Osteoblast (primary cell): ENCODE measurements around the gene KIF1B. TPM values are rescaled to one million over a fixed set of nuclear protein-coding genes. Genes with fewer than 3 reads are reported as not detected.

Experiments
- DNase-seq: peaks from one replicate; pipeline ENCODE4 v3.0.0; 2011; ENCODE audit warnings: low spot score, mixed read lengths; ENCODE audit not compliant: insufficient read length; ENCODE audit errors: missing footprints
- H2AFZ ChIP-seq: 2 replicates; pipeline ENCODE4 v1.6.0; 2011; ENCODE audit warnings: mild to moderate bottlenecking, low read length
- H3K27ac ChIP-seq: 2 replicates; pipeline ENCODE4 v1.5.1; 2011; ENCODE audit warnings: mild to moderate bottlenecking, low read depth, low read length, moderate library complexity
- H3K27me3 ChIP-seq: 2 replicates; pipeline ENCODE4 v1.6.0; 2012; ENCODE audit warnings: mild to moderate bottlenecking, control low read depth, inconsistent platforms, low read length, moderate library complexity; ENCODE audit not compliant: insufficient read depth
- H3K36me3 ChIP-seq: 2 replicates; pipeline ENCODE4 v1.5.1; 2011; ENCODE audit warnings: mild to moderate bottlenecking, low read length, control low read depth, moderate library complexity; ENCODE audit not compliant: insufficient read depth
- H3K4me1 ChIP-seq: 2 replicates; pipeline ENCODE4 v1.5.1; 2011; ENCODE audit warnings: mild to moderate bottlenecking, low read length, control low read depth, moderate library complexity; ENCODE audit not compliant: insufficient read depth
- H3K4me2 ChIP-seq: 2 replicates; pipeline ENCODE4 v1.6.0; 2011; ENCODE audit warnings: mild to moderate bottlenecking, low read length; ENCODE audit not compliant: insufficient read depth
- H3K4me3 ChIP-seq: fragments of 200-600 bp; sonication (generic); 3 replicates; pipeline ENCODE4 v1.5.1; 2012; ENCODE audit warnings: mild to moderate bottlenecking, low read length, inconsistent platforms; ENCODE audit not compliant: insufficient read depth
- H3K79me2 ChIP-seq: 2 replicates; pipeline ENCODE4 v1.6.0; 2012; ENCODE audit warnings: mild to moderate bottlenecking, low read length, control low read depth, inconsistent platforms; ENCODE audit not compliant: insufficient read depth
- H3K9me3 ChIP-seq: 2 replicates; pipeline ENCODE4 v1.5.1; 2011; ENCODE audit warnings: low read depth, low read length, control low read depth
- H4K20me1 ChIP-seq: 2 replicates; pipeline ENCODE4 v1.6.0; 2012; ENCODE audit warnings: mild to moderate bottlenecking, low read length, control low read depth; ENCODE audit not compliant: insufficient read depth
- CTCF ChIP-seq: IDR thresholded peaks from 2 replicates; pipeline ENCODE4 v1.5.1; 2011; ENCODE audit warnings: mild to moderate bottlenecking, low read depth, low read length, moderate library complexity; ENCODE audit errors: extremely low read depth
- total RNA-seq: library from RNA; depleted of rRNA; stranded (reverse); fragments of >200 nt; gene quantifications from 2 replicates; pipeline ENCODE4 v1.2.3, GENCODE V29; 2012

KIF1B gene
- total RNA-seq, 1 donor = 35.8 TPM

DNA sequence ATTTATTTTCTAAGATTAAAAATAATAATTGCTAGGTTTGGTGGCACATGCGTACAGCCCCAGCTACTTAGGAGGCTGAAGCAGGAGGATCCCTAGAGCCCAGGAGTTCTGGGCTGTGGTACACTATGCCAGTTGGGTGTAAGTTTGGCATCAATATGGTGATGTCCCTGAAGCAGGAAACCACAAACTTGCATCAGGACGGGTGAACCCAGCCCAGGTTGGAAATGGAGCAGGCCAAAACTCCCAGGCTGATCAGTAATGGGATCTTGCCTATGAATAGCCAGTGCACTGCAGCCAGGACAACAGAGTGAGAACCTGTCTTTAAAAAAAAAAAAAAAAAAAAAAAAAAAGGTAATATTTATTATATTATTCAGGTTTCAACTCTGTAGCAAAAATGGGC is 96.1 kb downstream of the KIF1B start:
- Histone ChIP-seq H3K4me3 (no peak overlapping the region), H4K20me1 (no peaks in the 10 kb centered on the region), H3K79me2 (peaks cover 13% of the 10 kb centered on the region), H3K9me3 (no peaks in the 10 kb centered on the region), H3K27ac (no peak overlapping the region), H3K4me2 (no peak overlapping the region), H3K36me3 (peaks cover 42% of the 10 kb centered on the region), H3K4me1 (no peaks in the 10 kb centered on the region), H2AFZ (no peak overlapping the region), H3K27me3 (no peaks in the 10 kb centered on the region)
- no peak for TF ChIP-seq CTCF
- DNase-seq = no peak

GRCh38 chr1:10308001-10308400 is 97.6 kb downstream of the KIF1B start:
- H2AFZ ChIP-seq = no peak overlapping the region
- no peaks in the 10 kb centered on the region for H3K9me3 ChIP-seq
- no peak overlapping the region for H3K4me3 ChIP-seq
- no peaks in the 10 kb centered on the region for H3K4me1 ChIP-seq
- H3K27ac ChIP-seq = no peak overlapping the region
- DNase-seq = no peak
- H3K36me3 ChIP-seq = peaks cover 32% of the 10 kb centered on the region
- H4K20me1 ChIP-seq = no peaks in the 10 kb centered on the region
- H3K4me2 ChIP-seq = no peak overlapping the region
- peaks cover 7% of the 10 kb centered on the region for H3K79me2 ChIP-seq
- H3K27me3 ChIP-seq = no peaks in the 10 kb centered on the region
- no peak for TF ChIP-seq CTCF

DNA sequence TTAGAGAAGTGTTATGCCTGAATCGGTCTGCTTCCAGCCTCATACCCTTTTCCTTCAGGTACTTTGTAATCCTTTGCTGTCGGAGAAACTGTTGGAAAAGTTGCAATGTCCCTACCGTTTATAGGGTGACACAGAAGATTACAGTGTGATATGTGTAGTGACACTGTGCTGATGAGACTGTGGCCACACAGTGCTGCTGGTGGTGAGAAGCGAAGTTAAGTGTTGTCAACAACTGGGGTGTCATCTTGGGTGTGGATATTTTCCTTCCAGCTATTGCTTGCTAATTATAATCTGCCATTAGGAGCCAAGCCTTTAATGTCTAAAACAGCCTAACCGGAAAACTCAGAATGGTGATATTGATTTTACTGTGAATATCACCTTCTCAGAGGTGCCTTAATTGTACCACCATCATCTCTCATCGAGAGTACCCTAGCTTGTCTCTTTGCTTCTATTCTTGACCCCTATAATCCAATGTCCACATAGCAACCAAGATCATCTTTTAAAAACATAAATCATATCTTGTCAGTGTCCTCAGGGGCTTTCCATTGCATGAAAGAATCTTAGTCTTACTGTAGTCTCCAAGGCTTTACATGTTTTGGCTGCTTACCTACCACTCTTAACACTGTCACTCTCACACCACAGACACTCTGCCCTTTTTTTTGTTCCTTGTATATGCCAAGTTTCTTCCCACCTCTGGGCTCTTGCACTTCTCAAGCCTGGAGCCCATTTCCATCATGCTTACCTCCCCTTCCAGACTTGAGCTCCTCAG is 99.1 kb downstream of the KIF1B start:
- Histone ChIP-seq H3K9me3 (no peaks in the 10 kb centered on the region), H2AFZ (no peak overlapping the region), H3K27me3 (no peaks in the 10 kb centered on the region), H3K4me3 (no peak overlapping the region), H3K4me1 (no peaks in the 10 kb centered on the region), H3K36me3 (peaks cover 18% of the 10 kb centered on the region), H3K27ac (no peak overlapping the region), H4K20me1 (no peaks in the 10 kb centered on the region), H3K4me2 (no peak overlapping the region), H3K79me2 (no peaks in the 10 kb centered on the region)
- DNase-seq = no peak
- TF ChIP-seq CTCF = no peak

DNA sequence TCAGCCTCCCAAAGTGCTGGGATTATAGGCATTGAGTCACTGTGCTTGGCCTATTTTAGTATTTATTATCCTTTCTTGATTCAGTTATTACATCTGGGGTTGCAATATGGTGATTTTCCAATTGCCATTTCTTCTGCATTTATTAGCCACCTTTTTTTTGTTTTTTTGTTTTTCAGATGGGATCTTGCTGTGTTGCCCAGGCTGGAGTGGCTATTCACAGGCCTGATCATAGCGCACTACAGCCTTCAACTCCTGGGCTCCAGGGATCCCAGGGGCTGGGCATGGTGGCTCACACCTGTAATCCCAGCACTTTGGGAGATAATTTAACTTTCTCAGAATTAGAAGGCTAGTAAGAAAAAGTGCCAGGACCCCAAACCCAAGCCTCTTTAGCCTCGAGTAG is 106.4 kb downstream of the KIF1B start:
- no peak overlapping the region for H3K4me3 ChIP-seq
- H2AFZ ChIP-seq = no peak overlapping the region
- DNase-seq = no peak
- H3K27me3 ChIP-seq = no peaks in the 10 kb centered on the region
- no peaks in the 10 kb centered on the region for H3K79me2 ChIP-seq
- no peak for TF ChIP-seq CTCF
- H3K27ac ChIP-seq = no peak overlapping the region
- no peaks in the 10 kb centered on the region for H3K36me3 ChIP-seq
- no peaks in the 10 kb centered on the region for H4K20me1 ChIP-seq
- H3K9me3 ChIP-seq = no peaks in the 10 kb centered on the region
- H3K4me1 ChIP-seq = no peaks in the 10 kb centered on the region
- H3K4me2 ChIP-seq = no peak overlapping the region
